ENCODE results near the gene CD99L2.

DNA sequence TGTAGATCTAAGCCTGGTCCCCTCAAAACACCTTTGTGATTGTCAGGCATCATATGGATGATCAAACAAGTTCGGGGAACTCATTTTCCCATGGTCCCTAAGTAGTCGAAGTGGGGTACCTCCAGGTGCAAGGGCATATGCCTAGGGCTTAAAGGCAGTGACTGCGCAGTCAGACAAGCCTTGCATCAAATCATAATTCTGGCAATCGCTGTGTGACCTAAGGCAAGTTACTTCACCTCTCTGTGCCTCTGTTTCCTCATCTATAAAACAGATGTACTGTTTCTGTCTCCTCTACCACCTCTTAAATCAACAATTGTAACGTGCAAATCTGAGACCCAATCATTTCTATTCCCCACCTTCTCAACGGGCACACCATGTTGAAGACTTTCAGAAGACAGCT lies 1.8 kb downstream of the CD99L2 start:
- TF ChIP-seq CTCF (IDR thresholded peaks at IDR 0.05) (no peak), POLR2A (IDR thresholded peaks at IDR 0.05) (no peak)
